ENCODE data around the gene PIGO.

- TF ChIP-seq POLR2A (IDR thresholded peaks at IDR 0.05; ENCODE audit: low read depth, low read length) (peak; percentile 78), POLR2AphosphoS5 (IDR thresholded peaks at IDR 0.05; ENCODE audit: low read depth, low read length) (peak; percentile 81; the same call in 1 of the 2 replicates)
These were observed 16.7 kb downstream of the PIGO start, which contains the start of gene FANCG for GRCh38 chr9:35079426-35080341.
